H1 (cell line): ENCODE measurements around the gene ARHGAP18. TPM values are rescaled to one million over a fixed set of nuclear protein-coding genes. Genes with fewer than 3 reads are reported as not detected.

ENCODE experiments used
- CTCF ChIA-PET: fragments of 300-600 bp; sonication (Branson Sonifier 250); formaldehyde crosslinking; loops from one replicate; lab custom pipeline; 2021; ENCODE audit not compliant: partially characterized antibody; lab: Charles Lee
- POLR2A ChIA-PET: fragments of 300-600 bp; sonication (Branson Sonifier 250); formaldehyde crosslinking; loops from one replicate; lab custom pipeline; 2021; ENCODE audit warnings: inconsistent platforms; ENCODE audit not compliant: partially characterized antibody; lab: Charles Lee
- DNase-seq, 2 experiments: peaks; one replicate each; pipeline versions ENCODE4 v3.0.0 to v3.0.0-alpha.2; 2010 to 2022; ENCODE audit warnings: low spot score in 2 of 2, low read depth in 1 of 2, mixed read lengths in 1 of 2
- FAIRE-seq: peaks from 2 replicates; lab custom pipeline; 2011; peaks lifted over from hg19 to GRCh38; lab: Jason Lieb, UNC
- H2AFZ ChIP-seq: 2 replicates; pipeline ENCODE4 v1.8.1; 2012; ENCODE audit warnings: low read length, inconsistent platforms
- H2AK5ac ChIP-seq: 2 replicates; pipeline ENCODE4 v1.6.1; 2013; ENCODE audit warnings: low read depth, low read length
- H2BK120ac ChIP-seq: replicated peaks from 2 replicates; pipeline ENCODE3; 2013; ENCODE audit warnings: low read depth, low read length, inconsistent platforms
- H2BK12ac ChIP-seq: 2 replicates; pipeline ENCODE4 v1.6.1; 2013; ENCODE audit warnings: low read depth, low read length
- H2BK15ac ChIP-seq: 2 replicates; pipeline ENCODE4 v1.6.1; 2013; ENCODE audit warnings: low read length
- H2BK20ac ChIP-seq: 2 replicates; pipeline ENCODE4 v1.6.1; 2013; ENCODE audit warnings: low read length
- H2BK5ac ChIP-seq: 2 replicates; pipeline ENCODE4 v1.6.1; 2013; ENCODE audit warnings: low read depth, low read length
- H3K14ac ChIP-seq: 2 replicates; pipeline ENCODE4 v1.6.1; 2013; ENCODE audit warnings: inconsistent platforms; ENCODE audit not compliant: insufficient read length
- H3K18ac ChIP-seq: 2 replicates; pipeline ENCODE4 v1.6.1; 2013; ENCODE audit warnings: low read length; ENCODE audit errors: extremely low read depth
- H3K23ac ChIP-seq: 2 replicates; pipeline ENCODE4 v1.6.1; 2013; ENCODE audit warnings: inconsistent platforms; ENCODE audit not compliant: insufficient read length
- H3K23me2 ChIP-seq: 2 replicates; pipeline ENCODE4 v1.6.1; 2013; ENCODE audit warnings: low read depth, low read length
- H3K27ac ChIP-seq: 2 replicates; pipeline ENCODE4 v1.6.1; 2011; ENCODE audit warnings: low read depth, low read length, inconsistent platforms
- H3K27me3 ChIP-seq, 4 experiments: replicated peaks in 1 of 4; 1 replicate in 1 of 4; 2 replicates in 3 of 4; pipeline versions ENCODE4 v1.6.1 to v1.8.1; 2011 to 2013; ENCODE audit warnings: low read length in 3 of 4, mild to moderate bottlenecking in 3 of 4, inconsistent platforms in 2 of 4, mixed read lengths in 2 of 4, moderate library complexity in 1 of 4; ENCODE audit not compliant: control insufficient read depth in 3 of 4, insufficient read depth in 3 of 4; ENCODE audit errors: extremely low read depth in 1 of 4
- H3K36me3 ChIP-seq, 4 experiments: 2 replicates each; pipeline versions ENCODE4 v1.6.1 to v1.8.1; 2011 to 2013; ENCODE audit warnings: mild to moderate bottlenecking in 4 of 4, low read length in 3 of 4, moderate library complexity in 2 of 4, control low read depth in 1 of 4, inconsistent platforms in 1 of 4; ENCODE audit not compliant: insufficient read depth in 4 of 4, control insufficient read depth in 2 of 4
- H3K4ac ChIP-seq: replicated peaks from 2 replicates; pipeline ENCODE3; 2013; ENCODE audit warnings: low read length, low read depth, mixed read lengths, inconsistent platforms; ENCODE audit not compliant: insufficient read length
- H3K4me1 ChIP-seq, 4 experiments: replicated peaks in 1 of 4; 1 replicate in 1 of 4; 2 replicates in 3 of 4; pipeline versions ENCODE4 v1.6.1 to v1.8.1; 2011 to 2013; ENCODE audit warnings: low read length in 3 of 4, inconsistent platforms in 2 of 4, mixed read lengths in 1 of 4; ENCODE audit not compliant: insufficient read depth in 4 of 4, control insufficient read depth in 3 of 4
- H3K4me2 ChIP-seq, 2 experiments: 2 replicates each; pipeline versions ENCODE4 v1.6.1 to v1.8.1; 2011 to 2013; ENCODE audit warnings: low read depth in 2 of 2, low read length in 2 of 2, control low read depth in 1 of 2, inconsistent platforms in 1 of 2, mild to moderate bottlenecking in 1 of 2; ENCODE audit not compliant: insufficient read depth in 1 of 2
- H3K4me3 ChIP-seq, 4 experiments: fragments of 200-600, 300-600 bp in 1 of 4; sonication (generic), shearing (Covaris generic), sonication (Bioruptor Twin) in 1 of 4; 2 replicates each; pipeline versions ENCODE4 v1.5.1 to v1.8.1; 2011 to 2016; ENCODE audit warnings: low read length in 4 of 4, low read depth in 3 of 4, control low read depth in 2 of 4, inconsistent platforms in 2 of 4, mild to moderate bottlenecking in 2 of 4, mixed read lengths in 1 of 4, moderate library complexity in 1 of 4; ENCODE audit not compliant: insufficient read depth in 2 of 4; ENCODE audit errors: extremely low read depth in 1 of 4
- H3K56ac ChIP-seq: replicated peaks from 2 replicates; pipeline ENCODE3; 2013; ENCODE audit warnings: low read depth, mild to moderate bottlenecking, mixed read lengths, low read length, inconsistent platforms; ENCODE audit not compliant: insufficient read length
- H3K79me1 ChIP-seq: 2 replicates; pipeline ENCODE4 v1.6.1; 2013; ENCODE audit warnings: low read depth, low read length, control low read depth
- H3K79me2 ChIP-seq, 2 experiments: 2 replicates each; pipeline versions ENCODE4 v1.6.1 to v1.8.1; 2012 to 2013; ENCODE audit warnings: low read length in 2 of 2, mild to moderate bottlenecking in 2 of 2, inconsistent platforms in 1 of 2; ENCODE audit not compliant: insufficient read depth in 2 of 2, control insufficient read depth in 1 of 2
- H3K9ac ChIP-seq, 4 experiments: replicated peaks in 1 of 4; 1 replicate in 1 of 4; 2 replicates in 3 of 4; pipeline versions ENCODE4 v1.6.1 to v1.8.1; 2011 to 2013; ENCODE audit warnings: low read depth in 3 of 4, low read length in 3 of 4, control low read depth in 2 of 4, mild to moderate bottlenecking in 2 of 4, moderate library complexity in 2 of 4, inconsistent platforms in 1 of 4; ENCODE audit errors: extremely low read depth in 1 of 4
- H3K9me3 ChIP-seq, 2 experiments: 2 replicates each; pipeline versions ENCODE4 v1.6.1 to v1.8.1; 2012 to 2013; ENCODE audit warnings: mild to moderate bottlenecking in 2 of 2, moderate library complexity in 2 of 2, control low read depth in 1 of 2, inconsistent platforms in 1 of 2, low read depth in 1 of 2, low read length in 1 of 2, mixed read lengths in 1 of 2; ENCODE audit not compliant: insufficient read depth in 2 of 2
- H4K20me1 ChIP-seq, 2 experiments: replicated peaks in 1 of 2; 2 replicates each; pipeline versions ENCODE3 to v1.8.1; 2011 to 2013; ENCODE audit warnings: inconsistent platforms in 2 of 2, low read length in 2 of 2, mild to moderate bottlenecking in 1 of 2; ENCODE audit not compliant: insufficient read depth in 2 of 2, control insufficient read depth in 1 of 2
- H4K5ac ChIP-seq: 2 replicates; pipeline ENCODE4 v1.6.1; 2013; ENCODE audit warnings: low read length, low read depth, mixed read lengths, inconsistent platforms; ENCODE audit not compliant: insufficient read length
- H4K8ac ChIP-seq: 2 replicates; pipeline ENCODE4 v1.8.0; 2013; ENCODE audit warnings: mild to moderate bottlenecking, moderate library complexity, low read length, inconsistent platforms; ENCODE audit not compliant: insufficient read depth; ENCODE audit errors: extremely low read depth
- H4K91ac ChIP-seq: replicated peaks from 2 replicates; pipeline ENCODE3; 2013; ENCODE audit warnings: low read length, mixed read lengths, inconsistent platforms; ENCODE audit not compliant: insufficient read length
- EP300 ChIP-seq, 2 experiments: IDR thresholded peaks; 1 replicate in 1 of 2; 2 replicates in 1 of 2; pipeline ENCODE4 v1.6.1; 2011 to 2012; ENCODE audit warnings: low read depth in 2 of 2, low read length in 2 of 2, mild to moderate bottlenecking in 2 of 2, borderline replicate concordance in 1 of 2, inconsistent platforms in 1 of 2, moderate library complexity in 1 of 2
- KDM4A ChIP-seq: IDR thresholded peaks from one replicate; pipeline ENCODE4 v1.7.1; 2012; ENCODE audit warnings: low read depth, mild to moderate bottlenecking, moderate library complexity, low read length, inconsistent platforms; ENCODE audit not compliant: severe bottlenecking
- RFX5 ChIP-seq: IDR thresholded peaks from 2 replicates; pipeline ENCODE4 v1.6.1; 2011; ENCODE audit warnings: low read depth, low read length, improper control_type of control experiment, borderline replicate concordance
- RXRA ChIP-seq: IDR thresholded peaks from 2 replicates; pipeline ENCODE4 v1.6.1; 2011; ENCODE audit warnings: low read depth, mild to moderate bottlenecking, low read length, moderate library complexity; ENCODE audit not compliant: insufficient read depth
- WGBS, 2 experiments: shearing (Covaris generic) in 1 of 2; methylation state at CpG; one replicate each; pipeline versions ENCODE4 v1.1.6 to v1.1.7; 2013 to 2015; ENCODE audit warnings: low lambda C conversion rate in 2 of 2, mixed read lengths in 2 of 2, inconsistent platforms in 1 of 2, low coverage in 1 of 2, missing lambda C conversion rate in 1 of 2; ENCODE audit not compliant: insufficient replicate concordance in 2 of 2, insufficient coverage in 1 of 2, insufficient read length in 1 of 2; ENCODE audit errors: extremely low coverage in 1 of 2, missing lambda C conversion rate in 1 of 2; 5-methylcytosine and 5-hydroxymethylcytosine counted together
- polyA plus RNA-seq, 7 experiments: library from polyadenylated mRNA; depleted of rRNA in 3 of 7; stranded (reverse) in 5 of 7; unstranded in 2 of 7; fragments of >200 nt in 5 of 7; fragments of 200-250 nt in 2 of 7; gene quantifications; 1 replicate in 5 of 7; 2 replicates in 1 of 7; 4 replicates in 1 of 7; pipeline versions ENCODE4 v1.2.1 to v1.2.3, GENCODE V29; 2011 to 2013; ENCODE audit warnings: missing spikeins in 2 of 7, mixed read lengths in 2 of 7
- total RNA-seq: library from RNA; stranded (reverse); fragmentation: NEBNext Ultra II Directional; extraction: Animal tissue kit (Norgen Biotek cat#: 25700); gene quantifications from 2 replicates; pipeline ENCODE4 v1.2.1, GENCODE V29; 2021
- TF ChIP-seq, protein P1 (sequence below): IDR thresholded peaks from 2 replicates; pipeline ENCODE4 v1.6.1; 2012; ENCODE audit warnings: inconsistent platforms

ARHGAP18 gene
- total and polyA plus RNA-seq, 2 of the 8 experiments (the other 6 are each of a cell fraction or from before 2014, with no cell fraction given), result 0.83 to 4.5 TPM

DNA sequence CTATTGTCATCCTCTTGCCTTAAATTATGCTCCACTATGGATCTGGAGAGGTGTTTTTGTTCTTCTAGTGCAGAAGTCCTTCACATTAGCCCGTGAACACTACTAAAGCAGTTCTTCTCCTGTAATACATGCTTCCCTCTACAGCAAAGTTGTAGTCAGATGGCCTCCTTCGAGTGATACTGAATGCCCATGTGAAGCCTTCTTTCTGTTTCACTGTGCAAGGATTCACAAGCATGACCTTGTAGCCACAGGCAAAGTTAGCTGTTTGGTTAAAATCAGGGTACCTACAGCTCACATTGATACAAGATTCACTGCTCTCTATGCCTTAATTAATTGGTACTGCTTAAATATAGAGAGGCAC, 47.6 kb downstream of the ARHGAP18 start:
- no peaks in the 10 kb centered on the region for H3K27me3 ChIP-seq
- 88% methylated on average over 2 of the region's 2 CpGs; no CpG with 5 or more reads in 1 of the 2 experiments for WGBS, 2 experiments
- no peak overlapping the region for H3K18ac ChIP-seq
- POLR2A ChIA-PET, result interaction anchor here (0.6 kb wide), 1 partner anchor 18 kb away, joined by 4 read pairs; no protein-coding TSS in a partner anchor
- no peak overlapping the region for H2BK12ac ChIP-seq
- no peaks in the 10 kb centered on the region for H3K9me3 ChIP-seq
- no peak overlapping the region for H3K27ac ChIP-seq
- no peaks in the 10 kb centered on the region; the same call in 1 of the 2 replicates for H3K23me2 ChIP-seq
- no peaks in the 10 kb centered on the region for H3K79me2 ChIP-seq
- no peak overlapping the region for H3K4me3 ChIP-seq
- TF ChIP-seq RFX5 (no peak), EP300 (IDR thresholded peaks at IDR 0.05; ENCODE audit: borderline replicate concordance in 1 of 2, low read depth in 2 of 2, low read length in 2 of 2) (no peak), KDM4A (no peak), RXRA (no peak)
- TF ChIP-seq, protein P1, sequence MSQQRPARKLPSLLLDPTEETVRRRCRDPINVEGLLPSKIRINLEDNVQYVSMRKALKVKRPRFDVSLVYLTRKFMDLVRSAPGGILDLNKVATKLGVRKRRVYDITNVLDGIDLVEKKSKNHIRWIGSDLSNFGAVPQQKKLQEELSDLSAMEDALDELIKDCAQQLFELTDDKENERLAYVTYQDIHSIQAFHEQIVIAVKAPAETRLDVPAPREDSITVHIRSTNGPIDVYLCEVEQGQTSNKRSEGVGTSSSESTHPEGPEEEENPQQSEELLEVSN, result no peak
- CTCF ChIA-PET, result interaction anchor here (0.8 to 3.7 kb wide), 6 partner anchors 9 to 86 kb away, joined by 3 to 14 read pairs (median 5); no protein-coding TSS in a partner anchor
- H4K5ac ChIP-seq, result no peak overlapping the region
- no peak overlapping the region for H3K56ac ChIP-seq
- no peak overlapping the region for H3K4me2 ChIP-seq
- H3K36me3 ChIP-seq, result no peaks in the 10 kb centered on the region
- no peaks in the 10 kb centered on the region for H4K20me1 ChIP-seq
- no peaks in the 10 kb centered on the region for H3K79me1 ChIP-seq
- no peak overlapping the region for H2AK5ac ChIP-seq
- no peak overlapping the region for H2BK15ac ChIP-seq
- H3K14ac ChIP-seq, result no peak overlapping the region
- H2BK120ac ChIP-seq, result no peak overlapping the region
- no peak overlapping the region for H3K4ac ChIP-seq
- FAIRE-seq (no peak), DNase-seq (no peak)
- no peak overlapping the region for H2BK20ac ChIP-seq
- H3K23ac ChIP-seq, result no peak overlapping the region
- H3K9ac ChIP-seq, result no peak overlapping the region
- no peaks in the 10 kb centered on the region; a peak in 1 of 7 replicates for H3K4me1 ChIP-seq
- no peak overlapping the region for H2BK5ac ChIP-seq
- H4K8ac ChIP-seq, result no peak overlapping the region
- no peak overlapping the region for H2AFZ ChIP-seq
- H4K91ac ChIP-seq, result no peak overlapping the region
